Astrocyte (in vitro differentiated cells and primary cell): Measurements from ENCODE around the gene EXTL2.

Source experiments
- EZH2 ChIP-seq: IDR thresholded peaks from 2 replicates; pipeline ENCODE4 v1.6.1; 2012; ENCODE audit warnings: mild to moderate bottlenecking, low read length, inconsistent platforms; ENCODE audit not compliant: insufficient read depth
- TF ChIP-seq, protein P1 (sequence below): IDR thresholded peaks from 2 replicates; pipeline ENCODE4 v1.5.1; 2011; ENCODE audit warnings: low read depth, mild to moderate bottlenecking, inconsistent platforms, low read length, moderate library complexity; ENCODE audit not compliant: insufficient read depth

DNA sequence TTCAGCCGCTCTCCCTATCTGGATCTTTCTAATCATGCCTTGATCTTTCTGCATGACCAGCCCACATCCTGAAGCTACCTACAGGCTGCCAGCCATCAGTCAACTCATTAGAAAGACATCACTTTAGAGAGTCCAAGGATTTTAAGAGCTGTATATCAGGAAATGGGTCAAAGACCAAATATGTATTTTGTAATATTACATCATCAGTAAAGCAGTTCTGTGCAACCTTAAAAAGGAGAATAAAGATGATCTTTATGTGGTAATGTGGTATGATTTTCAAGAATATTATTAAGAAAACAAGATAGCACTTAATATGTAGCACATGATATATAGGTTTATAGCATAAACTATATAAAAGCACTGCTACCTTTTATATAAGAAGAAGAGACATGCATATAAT lies 48.9 kb upstream of the EXTL2 start:
- TF ChIP-seq, protein P1, sequence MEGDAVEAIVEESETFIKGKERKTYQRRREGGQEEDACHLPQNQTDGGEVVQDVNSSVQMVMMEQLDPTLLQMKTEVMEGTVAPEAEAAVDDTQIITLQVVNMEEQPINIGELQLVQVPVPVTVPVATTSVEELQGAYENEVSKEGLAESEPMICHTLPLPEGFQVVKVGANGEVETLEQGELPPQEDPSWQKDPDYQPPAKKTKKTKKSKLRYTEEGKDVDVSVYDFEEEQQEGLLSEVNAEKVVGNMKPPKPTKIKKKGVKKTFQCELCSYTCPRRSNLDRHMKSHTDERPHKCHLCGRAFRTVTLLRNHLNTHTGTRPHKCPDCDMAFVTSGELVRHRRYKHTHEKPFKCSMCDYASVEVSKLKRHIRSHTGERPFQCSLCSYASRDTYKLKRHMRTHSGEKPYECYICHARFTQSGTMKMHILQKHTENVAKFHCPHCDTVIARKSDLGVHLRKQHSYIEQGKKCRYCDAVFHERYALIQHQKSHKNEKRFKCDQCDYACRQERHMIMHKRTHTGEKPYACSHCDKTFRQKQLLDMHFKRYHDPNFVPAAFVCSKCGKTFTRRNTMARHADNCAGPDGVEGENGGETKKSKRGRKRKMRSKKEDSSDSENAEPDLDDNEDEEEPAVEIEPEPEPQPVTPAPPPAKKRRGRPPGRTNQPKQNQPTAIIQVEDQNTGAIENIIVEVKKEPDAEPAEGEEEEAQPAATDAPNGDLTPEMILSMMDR, result no peak
- TF ChIP-seq EZH2, result no peak
